Activated CD8-positive, alpha-beta memory T cell treated with anti-CD3 and anti-CD28 coated beads, Interleukin-2, amount 50 U/mL, for 48 hours (primary cell): ENCODE results near the gene STRA6.

Experiments
- DNase-seq: peaks from one replicate; pipeline ENCODE4 v3.0.0-alpha.2; 2020

STRA6 gene

GRCh38 chr15:74227968-74228722, 25.6 kb upstream of the STRA6 start:
- DNase-seq: no peak

GRCh38 chr15:74226761-74227540, 24.4 kb upstream of the STRA6 start:
- DNase-seq: no peak

GRCh38 chr15:74225928-74226327, 23.3 kb upstream of the STRA6 start:
- DNase-seq: no peak

GRCh38 chr15:74222240-74223119, 19.9 kb upstream of the STRA6 start:
- DNase-seq: no peak

GRCh38 chr15:74221399-74222239, 19.0 kb upstream of the STRA6 start:
- no peak for DNase-seq

GRCh38 chr15:74220475-74221248, 18.1 kb upstream of the STRA6 start:
- no peak for DNase-seq

- no peak for DNase-seq
Measured at GRCh38 chr15:74217907-74218885, 15.6 kb upstream of the STRA6 start.

- no peak for DNase-seq
Measured at GRCh38 chr15:74216949-74217348, 14.4 kb upstream of the STRA6 start.

GRCh38 chr15:74215958-74216357, 13.4 kb upstream of the STRA6 start:
- no peak for DNase-seq

GRCh38 chr15:74214324-74215021, 11.9 kb upstream of the STRA6 start:
- no peak for DNase-seq

GRCh38 chr15:74213858-74214284, 11.3 kb upstream of the STRA6 start:
- no peak for DNase-seq

- DNase-seq: no peak
Measured at GRCh38 chr15:74212494-74212893, 9.9 kb upstream of the STRA6 start.

- no peak for DNase-seq
Measured at GRCh38 chr15:74211656-74212055, 9.1 kb upstream of the STRA6 start.

- no peak for DNase-seq
Measured at GRCh38 chr15:74210729-74211128, 8.1 kb upstream of the STRA6 start.

GRCh38 chr15:74209997-74210671, 7.5 kb upstream of the STRA6 start:
- no peak for DNase-seq

- DNase-seq: no peak
Measured at GRCh38 chr15:74209560-74209958, 7.0 kb upstream of the STRA6 start.

GRCh38 chr15:74208901-74209559, 6.4 kb upstream of the STRA6 start:
- no peak for DNase-seq

GRCh38 chr15:74208496-74208895, 5.9 kb upstream of the STRA6 start:
- DNase-seq: no peak
